HG03571 (cell line): Measurements from ENCODE around the gene RNU6-1.

Experiments used
- ATAC-seq: cut with Tn5 transposase; IDR thresholded peaks from one replicate; pipeline ENCODE4 v1.9.1; 2021; ENCODE audit not compliant: unreplicated experiment

RNU6-1 gene

DNA sequence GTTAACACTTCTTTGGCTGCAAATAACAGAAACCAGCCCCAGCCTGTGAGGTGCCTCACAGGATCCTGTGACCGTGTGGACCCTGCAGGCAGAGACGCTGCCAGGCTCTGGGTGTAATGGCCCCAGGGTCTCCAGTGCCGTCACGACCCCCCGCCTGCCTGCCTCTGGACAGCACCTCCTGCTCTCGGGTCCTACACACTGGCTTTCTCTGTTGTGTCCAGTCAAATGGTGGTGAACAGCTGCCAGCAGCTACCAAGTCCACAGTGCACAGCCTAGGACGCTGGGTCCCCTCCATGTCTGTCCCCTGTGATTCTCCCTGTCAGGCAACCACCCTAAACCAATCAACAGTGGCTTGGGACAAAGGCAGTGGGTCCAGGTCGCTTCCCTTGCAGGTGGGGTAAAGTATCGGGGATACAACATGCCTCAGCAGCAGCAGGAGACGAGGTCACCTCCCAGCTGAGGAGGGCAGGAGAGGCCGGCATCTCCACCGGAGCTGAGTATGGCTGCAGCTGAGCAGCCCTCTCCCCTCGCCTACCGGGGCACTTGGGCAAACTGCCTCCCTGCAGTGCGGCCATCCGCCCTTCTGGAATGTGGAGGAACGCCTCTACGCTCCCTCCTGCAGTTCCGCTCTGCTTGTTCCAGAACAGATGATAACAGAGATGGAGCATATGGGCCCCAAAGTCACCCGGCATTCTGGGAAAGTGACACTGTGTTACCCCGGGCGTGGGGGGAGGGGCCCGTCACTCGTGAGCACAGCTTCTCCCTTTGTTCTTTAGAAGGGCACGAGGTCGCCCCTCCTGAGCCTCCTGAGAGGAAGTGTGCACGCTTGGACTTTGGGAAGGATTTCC, 35.6 kb downstream of the RNU6-1 start:
- ATAC-seq, result no peak

GRCh38 chr15:67803299-67803698, 36.5 kb downstream of the RNU6-1 start:
- no peak for ATAC-seq

- no peak for ATAC-seq
These were observed 37.6 kb downstream of the RNU6-1 start for GRCh38 chr15:67801926-67802914.

GRCh38 chr15:67801142-67801541, 38.7 kb downstream of the RNU6-1 start:
- ATAC-seq, result no peak

DNA sequence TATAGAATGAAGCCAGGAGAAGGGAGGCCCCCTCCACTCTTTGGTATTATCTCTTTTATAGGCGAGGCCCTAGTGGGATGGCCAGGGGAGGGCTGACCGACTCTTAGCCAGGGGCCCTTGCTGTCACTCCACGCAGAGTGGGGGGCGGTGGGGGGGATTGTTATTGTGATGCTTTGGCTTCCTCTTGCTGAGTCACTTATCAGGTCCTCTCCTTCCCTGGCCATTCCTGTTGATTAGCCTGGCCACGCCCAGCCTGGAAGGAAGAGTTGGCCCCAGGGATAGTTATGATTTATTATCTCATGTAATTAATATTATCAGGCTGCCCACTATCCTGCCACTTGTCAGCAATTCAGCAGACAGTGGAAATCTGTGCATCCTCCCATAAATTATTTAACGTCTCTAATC, 40.0 kb downstream of the RNU6-1 start:
- ATAC-seq, result no peak

- ATAC-seq, result no peak
These were observed 43.4 kb downstream of the RNU6-1 start for GRCh38 chr15:67796196-67797127.

DNA sequence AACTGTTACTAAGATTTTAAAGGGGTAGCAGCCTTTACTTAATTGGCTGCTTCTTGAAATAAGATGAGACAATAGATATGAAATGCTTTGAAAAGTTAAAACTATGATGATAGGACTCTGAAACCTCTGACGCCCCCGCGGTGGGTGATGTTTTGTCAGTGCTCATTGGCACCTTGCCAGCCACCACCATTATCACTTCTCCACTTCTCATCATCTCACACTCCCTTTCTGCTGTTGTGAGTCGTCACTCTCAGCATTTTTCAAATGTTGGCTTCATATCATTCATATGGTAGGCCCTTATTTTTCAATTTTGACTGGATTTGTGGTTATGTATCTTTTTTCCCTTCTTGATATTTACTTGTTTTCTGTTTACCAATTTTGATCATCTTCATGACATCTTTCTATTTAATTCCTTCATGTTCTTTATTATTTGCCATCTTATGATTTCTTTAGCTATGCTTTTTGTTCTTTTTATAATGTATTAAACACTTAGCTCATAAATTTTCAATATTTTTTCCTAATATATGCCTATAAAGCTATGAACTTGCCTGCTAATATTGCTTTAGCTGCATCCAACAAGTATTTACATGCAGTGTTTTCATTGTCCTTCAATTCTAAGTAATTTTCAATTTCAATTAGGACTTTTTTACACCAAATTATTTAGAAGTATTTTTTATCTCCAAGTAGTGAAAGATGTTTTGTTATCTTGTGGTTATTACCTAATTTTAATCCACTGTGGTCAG, 44.8 kb downstream of the RNU6-1 start:
- ATAC-seq, result no peak

DNA sequence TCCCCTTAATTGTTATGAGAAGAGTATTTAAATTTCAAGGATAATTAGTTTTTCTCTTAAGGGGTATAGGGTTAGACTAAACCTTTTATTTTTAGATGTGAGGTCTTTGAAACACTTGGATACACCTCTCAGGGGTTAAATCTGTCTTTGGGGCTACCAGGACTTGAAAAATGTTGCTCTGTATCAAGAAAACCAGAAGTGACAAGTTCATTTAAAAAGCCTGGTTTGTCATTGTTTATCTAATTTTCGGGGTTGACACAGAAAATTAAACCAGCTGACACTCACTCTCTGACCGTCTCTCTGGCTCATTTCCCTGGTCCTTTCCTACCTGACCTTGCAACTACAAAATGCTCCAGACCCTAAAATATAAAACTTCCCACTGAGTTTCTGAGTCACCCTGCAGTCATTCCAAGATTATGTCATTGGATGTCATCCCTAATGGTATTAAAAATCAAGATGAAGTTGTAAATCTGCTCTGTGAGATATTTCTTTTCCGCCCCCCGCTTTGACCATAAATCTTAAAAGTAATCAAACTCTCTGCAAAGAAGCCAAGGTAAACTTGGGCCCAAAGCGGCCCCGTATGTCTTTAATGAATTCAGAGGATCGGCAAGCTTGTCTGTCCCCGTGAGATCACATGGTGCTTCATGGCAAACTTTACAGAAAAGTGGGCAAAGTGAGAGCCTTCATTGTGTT, 47.4 kb downstream of the RNU6-1 start:
- ATAC-seq, result no peak

DNA sequence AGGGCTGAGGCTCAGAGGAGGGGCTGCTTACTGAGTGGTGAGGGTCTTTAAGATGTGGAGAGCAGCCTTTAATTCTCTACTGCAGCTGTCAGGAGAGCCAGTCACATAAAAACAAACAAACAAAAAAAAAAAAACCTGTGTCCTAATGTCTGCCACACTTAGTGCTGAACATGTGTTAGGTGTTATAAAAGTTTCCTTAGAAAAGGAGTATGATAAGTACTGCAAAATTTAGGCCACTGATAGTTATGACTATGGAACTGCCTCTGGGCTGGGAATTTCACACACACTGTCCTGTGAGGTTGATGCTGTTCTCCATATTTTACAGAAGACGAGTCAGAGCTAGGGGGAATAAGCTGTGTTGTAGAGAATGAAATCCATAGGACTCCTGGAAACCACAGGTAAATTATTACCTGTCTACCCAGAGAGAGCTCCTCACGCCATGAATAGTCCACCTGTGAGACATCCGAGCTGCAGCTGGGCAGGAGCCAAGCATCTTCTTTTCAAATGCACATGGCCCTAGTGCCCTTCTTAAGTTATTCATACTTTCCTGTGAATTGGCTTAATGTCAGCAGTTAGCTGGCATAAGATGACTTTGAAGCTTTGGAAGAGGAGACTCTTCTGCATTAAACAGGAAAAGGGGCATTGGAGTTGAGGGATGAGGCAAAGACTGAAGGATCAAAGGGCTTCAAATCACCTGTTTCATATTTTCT, 49.1 kb downstream of the RNU6-1 start:
- no peak for ATAC-seq
